ENCODE data around the gene ARCN1.
A peak's percentile ranks its signal among the peaks of the same experiment; 100 is the strongest.

Gene ARCN1

DNA sequence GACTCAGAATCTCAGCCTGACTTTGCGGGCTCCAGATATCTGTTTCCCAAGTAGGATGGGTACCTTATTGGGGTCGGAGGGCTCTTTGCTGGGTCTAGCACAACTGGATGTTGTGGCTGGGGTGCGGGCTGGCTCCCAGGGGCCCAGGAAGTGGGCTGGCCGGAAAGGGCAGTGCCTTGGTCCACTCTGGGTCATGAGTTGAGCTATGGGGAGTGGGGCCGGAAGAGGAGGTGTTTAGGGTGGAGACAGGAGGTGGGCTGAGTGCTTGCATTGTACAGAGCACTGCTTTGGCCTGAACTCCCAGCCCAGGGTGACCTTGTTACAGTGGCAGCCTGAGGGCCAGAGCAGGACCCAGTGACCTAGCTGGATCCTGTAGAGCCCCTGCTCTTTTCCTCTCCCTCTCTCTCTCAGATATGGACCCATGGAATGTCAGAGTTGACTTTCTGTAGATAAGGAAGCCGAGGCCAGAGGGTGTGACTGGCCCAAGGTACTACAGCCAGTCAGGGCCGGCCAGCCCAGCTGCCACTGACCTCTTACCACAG, 48.4 kb downstream of the ARCN1 start:
- H3K4me1 Mint-ChIP-seq: peaks cover 64% of the 10 kb centered on the region
- no peaks in the 10 kb centered on the region for H3K9me3 Mint-ChIP-seq
- peaks cover 13% of the 10 kb centered on the region for H3K36me3 Mint-ChIP-seq (ENCODE audit: low read depth)
- no peaks in the 10 kb centered on the region for H3K27me3 Mint-ChIP-seq (ENCODE audit: low read depth)
- TF ChIP-seq CTCF (IDR thresholded peaks at IDR 0.05; ENCODE audit: unreplicated experiment in 3 of 3): no peak
- peak overlapping the region; percentile 78 to 97 (median 81) for H3K4me3 Mint-ChIP-seq
- peak overlapping the region; percentile 95 to 98 (median 97) for H3K27ac Mint-ChIP-seq

- H3K36me3 Mint-ChIP-seq (ENCODE audit: low read depth): peaks cover 15% of the 10 kb centered on the region
- H3K27ac Mint-ChIP-seq: peak overlapping the region; percentile 95 to 98 (median 97)
- H3K4me1 Mint-ChIP-seq: peaks cover 62% of the 10 kb centered on the region
- peak overlapping the region; percentile 78 to 97 (median 81) for H3K4me3 Mint-ChIP-seq
- H3K27me3 Mint-ChIP-seq (ENCODE audit: low read depth): no peaks in the 10 kb centered on the region
- no peaks in the 10 kb centered on the region for H3K9me3 Mint-ChIP-seq
- TF ChIP-seq CTCF (IDR thresholded peaks at IDR 0.05; ENCODE audit: unreplicated experiment in 3 of 3): no peak
Measured at GRCh38 chr11:118621071-118621783, 49.0 kb downstream of the ARCN1 start.

GRCh38 chr11:118621784-118622375, 49.7 kb downstream of the ARCN1 start:
- Mint-ChIP-seq H3K4me1 (peaks cover 58% of the 10 kb centered on the region), H3K9me3 (no peaks in the 10 kb centered on the region), H3K27me3 (ENCODE audit: low read depth) (no peaks in the 10 kb centered on the region), H3K36me3 (ENCODE audit: low read depth) (peaks cover 14% of the 10 kb centered on the region), H3K27ac (peak overlapping the region; percentile 95 to 98 (median 95)), H3K4me3 (peak overlapping the region; percentile 78 to 97 (median 81))
- no peak for TF ChIP-seq CTCF (IDR thresholded peaks at IDR 0.05; ENCODE audit: unreplicated experiment in 3 of 3)

DNA sequence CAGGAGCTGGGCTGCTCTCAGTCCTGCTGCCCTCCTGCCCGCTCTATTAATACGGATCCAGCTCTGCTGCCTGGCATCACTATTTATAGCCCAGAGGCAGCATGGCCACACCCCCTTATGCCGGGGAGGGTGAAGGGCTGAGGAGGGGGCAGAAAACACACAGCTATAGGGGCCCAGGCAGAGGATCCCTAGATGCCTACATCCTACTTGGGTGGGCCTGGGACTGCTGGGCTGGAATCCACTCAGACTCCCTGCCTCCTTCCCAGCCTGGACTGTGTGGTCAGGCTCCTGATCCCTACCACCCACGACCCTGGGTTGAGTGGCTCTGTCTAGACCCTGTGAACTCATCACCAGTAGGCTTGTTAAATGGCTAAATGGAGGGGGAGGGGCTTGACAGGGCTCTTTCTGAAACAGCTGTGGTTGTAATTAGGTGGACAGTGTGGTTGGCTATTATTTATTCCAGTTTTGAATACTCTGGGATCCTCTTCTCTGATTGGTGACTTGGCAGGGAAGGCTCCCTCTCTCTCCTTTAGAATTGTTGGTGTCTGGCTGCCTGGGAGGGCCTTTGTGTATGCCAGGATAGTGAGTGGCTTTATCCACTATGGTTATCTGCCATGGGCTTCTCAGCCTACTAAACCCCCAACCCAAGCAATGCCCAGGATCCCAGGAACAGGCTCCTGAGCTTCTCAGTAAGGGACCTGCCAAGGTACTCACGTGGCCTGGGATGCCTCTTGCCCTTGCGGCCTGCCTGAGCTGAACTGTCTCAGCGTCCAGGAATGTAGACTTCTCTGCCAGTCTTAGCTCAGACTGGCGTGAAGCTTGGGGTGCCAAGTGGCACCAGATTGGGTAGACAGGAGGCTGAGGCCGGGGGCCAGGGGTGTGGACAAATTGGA, 50.4 kb downstream of the ARCN1 start:
- Mint-ChIP-seq H3K36me3 (ENCODE audit: low read depth) (peaks cover 15% of the 10 kb centered on the region), H3K4me1 (peaks cover 56% of the 10 kb centered on the region), H3K9me3 (no peaks in the 10 kb centered on the region), H3K4me3 (peak overlapping the region; percentile 78 to 97 (median 81)), H3K27ac (peak overlapping the region; percentile 95 to 98 (median 95)), H3K27me3 (ENCODE audit: low read depth) (no peaks in the 10 kb centered on the region)
- no peak for TF ChIP-seq CTCF (IDR thresholded peaks at IDR 0.05; ENCODE audit: unreplicated experiment in 3 of 3)

DNA sequence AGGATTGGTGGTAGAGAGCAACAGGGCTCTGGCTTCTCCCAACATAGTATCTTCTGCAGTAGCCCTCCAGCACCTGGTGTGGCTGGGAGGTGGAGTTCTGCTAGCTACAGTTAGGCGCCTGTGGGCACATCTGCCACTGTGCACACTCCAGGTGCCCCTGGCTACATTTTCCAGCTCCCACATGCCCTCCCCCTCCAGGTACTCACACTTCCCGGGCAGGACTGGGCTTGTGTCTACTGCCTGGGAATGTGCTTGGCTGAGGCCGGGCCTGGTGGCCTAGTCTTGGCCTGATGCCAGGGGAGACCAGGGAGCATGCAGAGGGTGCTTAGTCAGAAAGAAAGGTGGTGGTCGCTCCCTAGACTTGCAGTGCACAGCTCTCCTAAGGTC, 51.1 kb downstream of the ARCN1 start:
- H3K27ac Mint-ChIP-seq: peak overlapping the region; percentile 95 to 98 (median 95)
- H3K9me3 Mint-ChIP-seq: no peaks in the 10 kb centered on the region
- H3K36me3 Mint-ChIP-seq (ENCODE audit: low read depth): peaks cover 19% of the 10 kb centered on the region
- TF ChIP-seq CTCF (IDR thresholded peaks at IDR 0.05; ENCODE audit: unreplicated experiment in 3 of 3): no peak
- H3K4me1 Mint-ChIP-seq: peaks cover 49% of the 10 kb centered on the region
- peak overlapping the region; percentile 78 to 97 (median 81) for H3K4me3 Mint-ChIP-seq
- H3K27me3 Mint-ChIP-seq (ENCODE audit: low read depth): no peaks in the 10 kb centered on the region

All from nephron (organoid).